ENCODE measurements around the gene LRRC8D.

The LRRC8D gene

GRCh38 chr1:89863165-89863830 is 42.5 kb downstream of the LRRC8D start:
- Histone ChIP-seq H3K36me3 (ENCODE audit: control insufficient read depth, insufficient read depth, low read length) (no peaks in the 10 kb centered on the region), H3K9me3 (ENCODE audit: control insufficient read depth, insufficient read depth, low read length) (no peaks in the 10 kb centered on the region), H3K9ac (ENCODE audit: low read depth, low read length) (no peak overlapping the region), H3K27me3 (ENCODE audit: control insufficient read depth, insufficient read depth, low read length) (no peaks in the 10 kb centered on the region), H3K4me1 (ENCODE audit: control insufficient read depth, insufficient read depth, low read length) (peaks cover 7% of the 10 kb centered on the region), H3K4me3 (ENCODE audit: low read depth, low read length) (no peak overlapping the region)

- H3K9me3 ChIP-seq (ENCODE audit: control insufficient read depth, insufficient read depth, low read length): no peaks in the 10 kb centered on the region
- H3K27me3 ChIP-seq (ENCODE audit: control insufficient read depth, insufficient read depth, low read length): no peaks in the 10 kb centered on the region
- H3K9ac ChIP-seq (ENCODE audit: low read depth, low read length): no peak overlapping the region
- H3K4me3 ChIP-seq (ENCODE audit: low read depth, low read length): no peak overlapping the region
- H3K36me3 ChIP-seq (ENCODE audit: control insufficient read depth, insufficient read depth, low read length): peaks cover 2% of the 10 kb centered on the region
- peaks cover 8% of the 10 kb centered on the region for H3K4me1 ChIP-seq (ENCODE audit: control insufficient read depth, insufficient read depth, low read length)
These were observed 44.9 kb downstream of the LRRC8D start for GRCh38 chr1:89865498-89866382.

- Histone ChIP-seq H3K27me3 (ENCODE audit: control insufficient read depth, insufficient read depth, low read length) (no peaks in the 10 kb centered on the region), H3K36me3 (ENCODE audit: control insufficient read depth, insufficient read depth, low read length) (peaks cover 2% of the 10 kb centered on the region), H3K4me1 (ENCODE audit: control insufficient read depth, insufficient read depth, low read length) (peaks cover 10% of the 10 kb centered on the region), H3K9ac (ENCODE audit: low read depth, low read length) (no peak overlapping the region), H3K9me3 (ENCODE audit: control insufficient read depth, insufficient read depth, low read length) (no peaks in the 10 kb centered on the region), H3K4me3 (ENCODE audit: low read depth, low read length) (no peak overlapping the region)
These were observed 45.7 kb downstream of the LRRC8D start for GRCh38 chr1:89866568-89866967.

GRCh38 chr1:89870998-89871397 is 50.2 kb downstream of the LRRC8D start:
- Histone ChIP-seq H3K9me3 (ENCODE audit: control insufficient read depth, insufficient read depth, low read length) (no peaks in the 10 kb centered on the region), H3K4me3 (ENCODE audit: low read depth, low read length) (no peak overlapping the region), H3K27me3 (ENCODE audit: control insufficient read depth, insufficient read depth, low read length) (no peaks in the 10 kb centered on the region), H3K36me3 (ENCODE audit: control insufficient read depth, insufficient read depth, low read length) (peaks cover 2% of the 10 kb centered on the region), H3K4me1 (ENCODE audit: control insufficient read depth, insufficient read depth, low read length) (peaks cover 5% of the 10 kb centered on the region), H3K9ac (ENCODE audit: low read depth, low read length) (no peak overlapping the region)

GRCh38 chr1:89871768-89872473 is 51.1 kb downstream of the LRRC8D start:
- no peaks in the 10 kb centered on the region for H3K27me3 ChIP-seq (ENCODE audit: control insufficient read depth, insufficient read depth, low read length)
- peaks cover 2% of the 10 kb centered on the region for H3K36me3 ChIP-seq (ENCODE audit: control insufficient read depth, insufficient read depth, low read length)
- peaks cover 3% of the 10 kb centered on the region for H3K4me1 ChIP-seq (ENCODE audit: control insufficient read depth, insufficient read depth, low read length)
- H3K4me3 ChIP-seq (ENCODE audit: low read depth, low read length): no peak overlapping the region
- H3K9me3 ChIP-seq (ENCODE audit: control insufficient read depth, insufficient read depth, low read length): no peaks in the 10 kb centered on the region
- H3K9ac ChIP-seq (ENCODE audit: low read depth, low read length): no peak overlapping the region

- Histone ChIP-seq H3K9ac (ENCODE audit: low read depth, low read length) (no peak overlapping the region), H3K4me3 (ENCODE audit: low read depth, low read length) (no peak overlapping the region), H3K4me1 (ENCODE audit: control insufficient read depth, insufficient read depth, low read length) (peaks cover 3% of the 10 kb centered on the region), H3K27me3 (ENCODE audit: control insufficient read depth, insufficient read depth, low read length) (no peaks in the 10 kb centered on the region), H3K36me3 (ENCODE audit: control insufficient read depth, insufficient read depth, low read length) (peaks cover 2% of the 10 kb centered on the region), H3K9me3 (ENCODE audit: control insufficient read depth, insufficient read depth, low read length) (no peaks in the 10 kb centered on the region)
These were observed 51.7 kb downstream of the LRRC8D start for GRCh38 chr1:89872567-89872966.

GRCh38 chr1:89873288-89873687 is 52.5 kb downstream of the LRRC8D start:
- Histone ChIP-seq H3K9me3 (ENCODE audit: control insufficient read depth, insufficient read depth, low read length) (no peaks in the 10 kb centered on the region), H3K4me3 (ENCODE audit: low read depth, low read length) (no peak overlapping the region), H3K36me3 (ENCODE audit: control insufficient read depth, insufficient read depth, low read length) (peaks cover 2% of the 10 kb centered on the region), H3K9ac (ENCODE audit: low read depth, low read length) (no peak overlapping the region), H3K27me3 (ENCODE audit: control insufficient read depth, insufficient read depth, low read length) (no peaks in the 10 kb centered on the region), H3K4me1 (ENCODE audit: control insufficient read depth, insufficient read depth, low read length) (peaks cover 3% of the 10 kb centered on the region)

GRCh38 chr1:89873770-89874169 is 52.9 kb downstream of the LRRC8D start:
- Histone ChIP-seq H3K36me3 (ENCODE audit: control insufficient read depth, insufficient read depth, low read length) (peaks cover 2% of the 10 kb centered on the region), H3K9me3 (ENCODE audit: control insufficient read depth, insufficient read depth, low read length) (no peaks in the 10 kb centered on the region), H3K4me3 (ENCODE audit: low read depth, low read length) (no peak overlapping the region), H3K27me3 (ENCODE audit: control insufficient read depth, insufficient read depth, low read length) (no peaks in the 10 kb centered on the region), H3K4me1 (ENCODE audit: control insufficient read depth, insufficient read depth, low read length) (peaks cover 3% of the 10 kb centered on the region), H3K9ac (ENCODE audit: low read depth, low read length) (no peak overlapping the region)

GRCh38 chr1:89876463-89876862 is 55.6 kb downstream of the LRRC8D start:
- Histone ChIP-seq H3K27me3 (ENCODE audit: control insufficient read depth, insufficient read depth, low read length) (no peaks in the 10 kb centered on the region), H3K9me3 (ENCODE audit: control insufficient read depth, insufficient read depth, low read length) (peaks cover 1% of the 10 kb centered on the region), H3K36me3 (ENCODE audit: control insufficient read depth, insufficient read depth, low read length) (no peaks in the 10 kb centered on the region), H3K9ac (ENCODE audit: low read depth, low read length) (no peak overlapping the region), H3K4me1 (ENCODE audit: control insufficient read depth, insufficient read depth, low read length) (no peaks in the 10 kb centered on the region), H3K4me3 (ENCODE audit: low read depth, low read length) (no peak overlapping the region)

- H3K9ac ChIP-seq (ENCODE audit: low read depth, low read length): no peak overlapping the region
- no peaks in the 10 kb centered on the region for H3K27me3 ChIP-seq (ENCODE audit: control insufficient read depth, insufficient read depth, low read length)
- H3K4me1 ChIP-seq (ENCODE audit: control insufficient read depth, insufficient read depth, low read length): no peaks in the 10 kb centered on the region
- no peaks in the 10 kb centered on the region for H3K36me3 ChIP-seq (ENCODE audit: control insufficient read depth, insufficient read depth, low read length)
- H3K4me3 ChIP-seq (ENCODE audit: low read depth, low read length): no peak overlapping the region
- peaks cover 2% of the 10 kb centered on the region for H3K9me3 ChIP-seq (ENCODE audit: control insufficient read depth, insufficient read depth, low read length)
These were observed 56.9 kb downstream of the LRRC8D start for GRCh38 chr1:89877756-89878155.

GRCh38 chr1:89878256-89878655 is 57.4 kb downstream of the LRRC8D start:
- H3K4me3 ChIP-seq (ENCODE audit: low read depth, low read length): no peak overlapping the region
- no peaks in the 10 kb centered on the region for H3K4me1 ChIP-seq (ENCODE audit: control insufficient read depth, insufficient read depth, low read length)
- H3K9me3 ChIP-seq (ENCODE audit: control insufficient read depth, insufficient read depth, low read length): peaks cover 2% of the 10 kb centered on the region
- no peaks in the 10 kb centered on the region for H3K27me3 ChIP-seq (ENCODE audit: control insufficient read depth, insufficient read depth, low read length)
- H3K36me3 ChIP-seq (ENCODE audit: control insufficient read depth, insufficient read depth, low read length): no peaks in the 10 kb centered on the region
- H3K9ac ChIP-seq (ENCODE audit: low read depth, low read length): no peak overlapping the region
